ENCODE results near the gene PATE3. TPM values are rescaled to one million over a fixed set of nuclear protein-coding genes. Genes with fewer than 3 reads are reported as not detected.

The PATE3 gene, protein sequence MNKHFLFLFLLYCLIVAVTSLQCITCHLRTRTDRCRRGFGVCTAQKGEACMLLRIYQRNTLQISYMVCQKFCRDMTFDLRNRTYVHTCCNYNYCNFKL
- not detected in 2 replicates for total RNA-seq

DNA sequence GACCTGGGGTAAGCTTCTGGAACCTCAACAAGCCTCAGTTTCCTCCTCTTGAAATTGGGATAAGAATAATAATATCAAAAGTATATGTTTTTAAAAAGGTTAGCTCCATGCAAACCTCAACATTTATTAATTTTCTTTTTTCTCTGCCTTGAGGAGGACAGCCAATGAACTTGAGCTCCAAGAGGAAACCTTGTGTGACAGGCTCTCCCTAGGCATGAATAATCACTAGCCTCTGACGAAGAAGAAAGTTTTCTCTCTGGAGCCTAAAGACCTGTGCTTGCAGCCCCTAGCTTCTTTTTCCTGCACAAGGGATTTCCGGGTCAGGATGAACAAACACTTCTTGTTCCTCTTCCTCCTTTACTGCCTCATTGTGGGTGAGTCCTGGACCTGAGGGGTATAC, at the start of gene PATE3:
Gene PATE3 (plus strand): TSS at position 301 of the 400 bp plus-strand sequence. CDS start 25 bp downstream, at position 326.

DNA sequence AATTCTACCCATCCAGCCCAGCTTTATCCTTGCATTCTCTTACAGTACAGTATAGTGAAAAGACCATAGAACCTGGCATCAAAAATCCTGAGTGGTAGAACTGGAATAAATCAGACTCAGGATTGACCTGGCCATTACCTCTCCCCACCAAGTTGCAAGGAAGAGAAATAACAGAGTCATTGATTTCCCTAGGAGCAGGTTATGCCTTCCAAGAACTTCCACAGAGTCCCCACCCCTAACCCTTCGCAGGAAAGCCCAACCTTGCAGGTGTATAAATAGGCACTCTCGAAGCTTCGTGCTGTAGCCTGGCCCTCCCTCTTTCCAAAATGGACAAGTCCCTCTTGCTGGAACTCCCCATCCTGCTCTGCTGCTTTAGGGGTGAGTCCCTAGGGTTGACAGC, 41.9 kb upstream of the PATE3 start, which contains the start of gene PATE1:
Gene PATE1 (plus strand): TSS at position 301 of the 400 bp plus-strand sequence. CDS start 26 bp downstream, at position 327.

DNA sequence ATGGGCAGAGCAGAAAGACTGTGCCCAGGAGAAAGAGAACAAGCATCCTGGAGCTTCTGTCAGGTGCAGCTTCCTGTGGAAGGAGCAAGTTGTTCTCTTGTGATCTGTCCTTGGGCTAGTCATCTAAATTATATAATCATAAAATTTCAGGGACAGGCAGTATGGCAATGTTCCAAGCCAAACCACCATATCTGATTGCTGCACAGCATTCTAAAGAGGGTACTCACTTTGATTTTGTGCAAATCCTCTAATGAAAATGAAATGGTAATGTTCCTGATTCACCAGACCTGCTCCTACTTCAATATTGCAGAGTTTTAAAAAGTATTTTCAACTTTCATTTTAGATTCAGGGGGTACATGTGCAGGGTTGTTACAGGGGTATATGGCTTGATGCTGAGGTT, 9.2 kb upstream of the PATE3 start, which contains the start of gene PATE2:
Gene PATE2 (minus strand): TSS at position 101 of the 400 bp plus-strand sequence. CDS start 55 bp downstream, at position 46.

DNA sequence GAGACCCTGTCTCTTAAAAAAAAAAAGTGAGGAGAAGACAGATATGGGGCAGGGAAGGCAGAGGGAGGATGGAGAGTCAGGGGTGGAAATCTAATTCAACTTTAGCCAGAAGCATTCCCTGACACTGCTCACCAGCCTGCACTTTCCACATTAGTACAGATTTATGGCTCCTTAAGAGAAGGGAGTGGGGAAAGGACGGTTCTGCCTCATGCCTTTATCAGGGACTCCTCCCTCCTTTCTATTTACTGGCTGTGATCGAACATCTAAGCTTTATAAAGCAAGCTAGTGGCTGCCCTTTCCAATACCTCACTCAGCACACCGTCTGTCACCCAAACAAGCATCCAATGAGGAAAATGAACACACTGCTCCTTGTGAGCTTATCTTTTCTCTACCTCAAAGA, 45.1 kb downstream of the PATE3 start, which contains the start of gene PATE4:
Gene PATE4 (plus strand): TSS at position 301 of the 400 bp plus-strand sequence. CDS start 44 bp downstream, at position 345.

Other genes starting within 250 kb of the PATE3 start
- gene EI24, start 218.7 kb upstream of the PATE3 start, total RNA-seq: 84.9 and 131 TPM in 2 replicates
- gene STT3A, start 195.3 kb upstream of the PATE3 start, total RNA-seq: 127 and 143 TPM in 2 replicates
- 11.4 and 35.7 TPM in 2 replicates for gene CHEK1, start 163.0 kb upstream of the PATE3 start, total RNA-seq
- not detected in 2 replicates for gene ACRV1, start 107.3 kb upstream of the PATE3 start, total RNA-seq
- not detected in 2 replicates for gene PATE1, start 41.8 kb upstream of the PATE3 start, total RNA-seq
- not detected in 2 replicates for gene PATE2, start 9.3 kb upstream of the PATE3 start, total RNA-seq
- not detected in 2 replicates for gene PATE4, start 45.2 kb downstream of the PATE3 start, total RNA-seq
- gene HYLS1, start 99.5 kb downstream of the PATE3 start, total RNA-seq: 6.8 and 16.0 TPM in 2 replicates
- gene PUS3, start 115.1 kb downstream of the PATE3 start, total RNA-seq: 5.1 and 6.0 TPM in 2 replicates
- not detected in 2 replicates for gene DDX25, start 116.4 kb downstream of the PATE3 start, total RNA-seq
- not detected in 2 replicates for gene VSIG10L2, start 157.9 kb downstream of the PATE3 start, total RNA-seq